Muscle of leg (tissue), 11 donors: ENCODE measurements around the gene SZRD1. TPM values are rescaled to one million over a fixed set of nuclear protein-coding genes. Genes with fewer than 3 reads are reported as not detected.

Experiments used
- DNase-seq: peaks from one replicate; pipeline ENCODE4 v3.0.0; 2013
- H3K27ac ChIP-seq: one replicate; pipeline ENCODE4 v1.5.1; 2013; ENCODE audit warnings: mild to moderate bottlenecking, low read length, control low read depth
- H3K27me3 ChIP-seq: one replicate; pipeline ENCODE4 v1.6.1; 2013; ENCODE audit warnings: low read length; ENCODE audit not compliant: control insufficient read depth, insufficient read depth
- H3K36me3 ChIP-seq: one replicate; pipeline ENCODE4 v1.6.1; 2013; ENCODE audit warnings: low read length; ENCODE audit not compliant: control insufficient read depth, insufficient read depth
- H3K4me1 ChIP-seq: one replicate; pipeline ENCODE4 v1.6.1; 2013; ENCODE audit warnings: low read length; ENCODE audit not compliant: control insufficient read depth, insufficient read depth
- H3K4me3 ChIP-seq: one replicate; pipeline ENCODE4 v1.5.1; 2013; ENCODE audit warnings: low read length, control low read depth
- H3K9me3 ChIP-seq: replicated peaks from 2 replicates; pipeline ENCODE4 v1.6.1; 2013; ENCODE audit warnings: low read depth, low read length; ENCODE audit not compliant: control insufficient read depth
- WGBS: methylation state at CpG from one replicate; pipeline ENCODE4 v1.1.5; 2013; ENCODE audit warnings: missing lambda C conversion rate; ENCODE audit not compliant: insufficient coverage; 5-methylcytosine and 5-hydroxymethylcytosine counted together
- polyA plus RNA-seq, 8 donors: library from polyadenylated mRNA; unstranded; fragments of 120-200 nt; gene quantifications; one replicate each; pipeline versions ENCODE4 v1.2.1 to v1.2.3, GENCODE V29; 2013; ENCODE audit warnings: inconsistent platforms in 1 of 8, low replicate concordance in 1 of 8; ENCODE audit not compliant: insufficient read length in 8 of 8, insufficient read depth in 1 of 8
- total RNA-seq: library from RNA; stranded (reverse); fragments of 120-200 nt; gene quantifications from one replicate; pipeline ENCODE4 v1.2.4, GENCODE V29; 2013

The SZRD1 gene
- total and polyA plus RNA-seq, 9 donors: 52.8 to 102 (median 90.7) TPM

- Histone ChIP-seq H3K4me3 (no peak within 1 kb of the TSS), H3K36me3 (no peaks in the 10 kb centered on the region), H3K27me3 (no peaks in the 10 kb centered on the region), H3K27ac (no peak within 1 kb of the TSS), H3K9me3 (no peaks in the 10 kb centered on the region), H3K4me1 (peaks cover 10% of the 10 kb centered on the region)
- no peak for DNase-seq
- 63% methylated on average over 1 of the region's 3 CpGs for WGBS
These were observed 70.0 kb downstream of the SZRD1 start, which contains the start of gene SPATA21 for GRCh38 chr1:16436946-16437474. Gene SPATA21, minus strand, starts transcription at chr1:16437424. Its CDS starts 6,053 bp downstream, at chr1:16431371.

- no peaks in the 10 kb centered on the region for H3K27me3 ChIP-seq
- 86% methylated on average over 1 of the region's 2 CpGs for WGBS
- no peak for DNase-seq
- H3K9me3 ChIP-seq: no peaks in the 10 kb centered on the region
- H3K36me3 ChIP-seq: peaks cover 11% of the 10 kb centered on the region
- no peak overlapping the region for H3K27ac ChIP-seq
- H3K4me1 ChIP-seq: peaks cover 13% of the 10 kb centered on the region
- no peak overlapping the region for H3K4me3 ChIP-seq
These were observed 71.5 kb downstream of the SZRD1 start for GRCh38 chr1:16438516-16438915.

GRCh38 chr1:16438924-16439323, 71.9 kb downstream of the SZRD1 start:
- Histone ChIP-seq H3K4me3 (no peak overlapping the region), H3K9me3 (no peaks in the 10 kb centered on the region), H3K27ac (no peak overlapping the region), H3K36me3 (peaks cover 15% of the 10 kb centered on the region), H3K27me3 (no peaks in the 10 kb centered on the region), H3K4me1 (peaks cover 13% of the 10 kb centered on the region)
- WGBS: no CpG with 5 or more reads among the region's 2 CpGs
- DNase-seq: no peak

- WGBS: 29% methylated on average over 5 of the region's 7 CpGs
- no peaks in the 10 kb centered on the region for H3K27me3 ChIP-seq
- H3K4me1 ChIP-seq: peaks cover 13% of the 10 kb centered on the region
- peak overlapping the region; percentile 75 for H3K27ac ChIP-seq
- H3K9me3 ChIP-seq: no peaks in the 10 kb centered on the region
- peaks cover 25% of the 10 kb centered on the region for H3K36me3 ChIP-seq
- H3K4me3 ChIP-seq: peak overlapping the region; percentile 86
- DNase-seq: no peak
These were observed 73.1 kb downstream of the SZRD1 start for GRCh38 chr1:16440131-16440469.

GRCh38 chr1:16440470-16441281, 73.6 kb downstream of the SZRD1 start, which contains the start of gene NECAP2:
Gene NECAP2, plus strand, starts transcription at chr1:16440724. Its CDS starts 38 bp downstream, at chr1:16440762.
- DNase-seq: peak; percentile 96
- H3K36me3 ChIP-seq: peaks cover 30% of the 10 kb centered on the region
- under 1% methylated on average over 54 of the region's 68 CpGs for WGBS
- no peaks in the 10 kb centered on the region for H3K27me3 ChIP-seq
- H3K27ac ChIP-seq: peak within 1 kb of the TSS; percentile 75
- H3K4me1 ChIP-seq: peaks cover 13% of the 10 kb centered on the region
- H3K4me3 ChIP-seq: peak within 1 kb of the TSS; percentile 86
- no peaks in the 10 kb centered on the region for H3K9me3 ChIP-seq

- Histone ChIP-seq H3K4me3 (peak overlapping the region; percentile 86), H3K27ac (peak overlapping the region; percentile 63), H3K4me1 (peaks cover 13% of the 10 kb centered on the region), H3K27me3 (no peaks in the 10 kb centered on the region), H3K36me3 (peaks cover 34% of the 10 kb centered on the region), H3K9me3 (no peaks in the 10 kb centered on the region)
- WGBS: 0% methylated on average over 4 of the region's 12 CpGs
- DNase-seq: no peak
These were observed 74.2 kb downstream of the SZRD1 start for GRCh38 chr1:16441282-16441665.

- Histone ChIP-seq H3K27ac (no peak overlapping the region), H3K4me3 (no peak overlapping the region), H3K36me3 (peaks cover 42% of the 10 kb centered on the region), H3K9me3 (no peaks in the 10 kb centered on the region), H3K4me1 (peaks cover 13% of the 10 kb centered on the region), H3K27me3 (no peaks in the 10 kb centered on the region)
- 90% methylated on average over 4 of the region's 7 CpGs for WGBS
- DNase-seq: peak; percentile 42
These were observed 75.2 kb downstream of the SZRD1 start for GRCh38 chr1:16442265-16442664.

GRCh38 chr1:16442941-16443340, 75.9 kb downstream of the SZRD1 start:
- DNase-seq: no peak
- H3K27me3 ChIP-seq: no peaks in the 10 kb centered on the region
- peaks cover 48% of the 10 kb centered on the region for H3K36me3 ChIP-seq
- H3K4me3 ChIP-seq: no peak overlapping the region
- WGBS: no CpG with 5 or more reads among the region's 2 CpGs
- H3K27ac ChIP-seq: no peak overlapping the region
- no peaks in the 10 kb centered on the region for H3K9me3 ChIP-seq
- H3K4me1 ChIP-seq: peaks cover 13% of the 10 kb centered on the region

GRCh38 chr1:16443975-16444770, 77.1 kb downstream of the SZRD1 start:
- H3K36me3 ChIP-seq: peaks cover 61% of the 10 kb centered on the region
- peak overlapping the region; percentile 6 for H3K27ac ChIP-seq
- H3K27me3 ChIP-seq: no peaks in the 10 kb centered on the region
- peaks cover 13% of the 10 kb centered on the region for H3K4me1 ChIP-seq
- WGBS: 87% methylated on average over 11 of the region's 14 CpGs
- no peak overlapping the region for H3K4me3 ChIP-seq
- H3K9me3 ChIP-seq: no peaks in the 10 kb centered on the region
- DNase-seq: peak; percentile 41

- 91% methylated on average over 4 of the region's 4 CpGs for WGBS
- peaks cover 11% of the 10 kb centered on the region for H3K4me1 ChIP-seq
- no peak overlapping the region for H3K4me3 ChIP-seq
- H3K9me3 ChIP-seq: no peaks in the 10 kb centered on the region
- DNase-seq: no peak
- no peaks in the 10 kb centered on the region for H3K27me3 ChIP-seq
- H3K36me3 ChIP-seq: peaks cover 70% of the 10 kb centered on the region
- H3K27ac ChIP-seq: no peak overlapping the region
These were observed 78.0 kb downstream of the SZRD1 start for GRCh38 chr1:16445052-16445451.
